ENCODE measurements around the gene PLCB4.

The PLCB4 gene

DNA sequence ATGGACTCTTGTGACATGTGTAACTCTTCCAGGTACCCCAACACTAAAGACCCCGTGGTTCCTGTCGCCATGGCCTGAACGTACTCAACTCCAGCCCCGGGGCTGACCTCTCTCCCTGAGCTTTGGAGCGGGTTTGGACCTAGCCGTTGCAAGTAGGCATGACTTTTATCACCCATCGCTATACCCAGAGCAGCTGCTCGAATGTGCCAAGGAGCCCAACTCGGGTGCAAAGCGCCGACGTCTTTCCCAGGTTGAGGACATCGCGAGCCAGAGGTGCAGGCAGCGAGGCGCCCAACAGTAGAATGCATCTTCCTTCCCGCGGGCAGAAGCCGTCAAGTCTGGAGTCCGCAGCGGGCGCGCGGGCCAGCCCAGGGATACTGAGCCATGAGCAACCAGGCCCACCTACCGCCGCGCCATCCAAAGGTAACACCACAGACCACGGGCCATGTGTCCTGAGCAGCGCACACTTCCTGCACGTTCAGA, 439.9 kb downstream of the PLCB4 start:
- Mint-ChIP-seq H3K27ac (no peak overlapping the region), H3K4me1 (no peaks in the 10 kb centered on the region), H3K36me3 (ENCODE audit: low read depth) (no peaks in the 10 kb centered on the region), H3K27me3 (peaks cover 49% of the 10 kb centered on the region), H3K9me3 (no peaks in the 10 kb centered on the region), H3K4me3 (no peak overlapping the region)
- DNase-seq (no peak), ATAC-seq (no peak)

DNA sequence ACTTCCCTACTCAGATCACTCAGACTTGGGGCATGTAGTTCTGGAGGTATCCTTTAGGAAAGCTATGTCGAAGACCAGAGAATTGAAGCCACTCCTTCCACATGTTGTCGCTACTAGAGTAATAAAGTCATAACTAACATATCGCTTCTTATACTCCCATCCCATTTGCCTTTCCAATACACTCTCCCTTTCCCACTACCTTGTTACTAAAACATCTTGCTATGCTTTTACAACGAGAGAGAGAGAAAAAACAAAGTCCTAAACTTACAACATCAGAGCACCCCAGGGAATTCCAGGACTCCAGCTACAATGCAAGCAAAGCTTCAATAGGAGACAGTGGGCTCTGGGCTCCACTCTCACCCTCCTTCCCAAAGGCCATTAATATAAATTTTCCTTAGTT, 440.4 kb downstream of the PLCB4 start:
- ATAC-seq = no peak
- H3K36me3 Mint-ChIP-seq (ENCODE audit: low read depth) = no peaks in the 10 kb centered on the region

DNA sequence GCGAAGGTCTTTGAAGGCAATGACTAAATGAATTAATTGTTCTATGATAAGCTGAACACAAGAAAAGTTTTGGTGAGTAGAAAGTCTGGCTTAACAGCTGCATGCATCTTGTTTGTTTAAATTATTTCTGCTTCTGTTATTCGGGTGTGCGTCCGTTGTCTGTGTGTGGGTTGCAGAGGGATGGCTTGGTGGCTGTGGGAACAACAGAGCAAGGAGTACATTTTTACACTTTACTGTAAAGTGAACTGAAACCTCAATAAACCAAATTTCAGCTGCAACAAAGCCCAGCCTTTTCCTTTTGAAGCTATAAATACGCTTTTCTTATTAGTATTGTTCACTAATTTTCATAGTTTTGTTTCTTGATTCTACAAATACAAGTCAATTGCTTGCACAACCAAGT, 442.0 kb downstream of the PLCB4 start:
- Mint-ChIP-seq H3K9me3 (no peaks in the 10 kb centered on the region), H3K4me1 (no peaks in the 10 kb centered on the region), H3K4me3 (no peak overlapping the region), H3K36me3 (ENCODE audit: low read depth) (no peaks in the 10 kb centered on the region), H3K27ac (no peak overlapping the region), H3K27me3 (peaks cover 62% of the 10 kb centered on the region)
- DNase-seq (no peak), ATAC-seq (no peak)

More for the DNA sequence above, 440.4 kb downstream of the PLCB4 start:
- H3K9me3 Mint-ChIP-seq = no peaks in the 10 kb centered on the region
- H3K4me3 Mint-ChIP-seq = no peak overlapping the region
- no peak for DNase-seq
- H3K27ac Mint-ChIP-seq = no peak overlapping the region
- peaks cover 53% of the 10 kb centered on the region for H3K27me3 Mint-ChIP-seq
- H3K4me1 Mint-ChIP-seq = no peaks in the 10 kb centered on the region

DNA sequence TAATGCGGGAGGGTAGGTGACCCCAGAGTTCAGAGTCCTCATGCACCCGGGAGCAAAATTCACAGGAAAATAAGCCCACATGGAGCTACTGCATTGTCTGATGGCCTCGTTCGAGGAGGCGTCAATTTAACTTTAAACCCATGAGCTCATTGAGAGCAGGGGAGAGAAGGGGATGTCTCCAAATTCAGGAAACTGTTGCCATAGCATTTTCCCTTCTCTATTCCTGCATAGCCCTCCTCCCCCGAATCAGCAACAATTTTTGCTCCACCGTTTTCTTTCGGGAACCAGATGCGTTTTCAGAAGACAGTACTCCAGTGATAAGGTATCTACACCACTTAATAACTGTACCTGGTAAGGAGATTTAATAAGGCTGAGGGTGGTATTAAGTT, 445.2 kb downstream of the PLCB4 start:
- Mint-ChIP-seq H3K36me3 (ENCODE audit: low read depth) (no peaks in the 10 kb centered on the region), H3K4me1 (peaks cover 3% of the 10 kb centered on the region), H3K27me3 (peaks cover 71% of the 10 kb centered on the region), H3K9me3 (no peaks in the 10 kb centered on the region), H3K4me3 (no peak overlapping the region), H3K27ac (no peak overlapping the region)
- DNase-seq (no peak), ATAC-seq (no peak)

DNA sequence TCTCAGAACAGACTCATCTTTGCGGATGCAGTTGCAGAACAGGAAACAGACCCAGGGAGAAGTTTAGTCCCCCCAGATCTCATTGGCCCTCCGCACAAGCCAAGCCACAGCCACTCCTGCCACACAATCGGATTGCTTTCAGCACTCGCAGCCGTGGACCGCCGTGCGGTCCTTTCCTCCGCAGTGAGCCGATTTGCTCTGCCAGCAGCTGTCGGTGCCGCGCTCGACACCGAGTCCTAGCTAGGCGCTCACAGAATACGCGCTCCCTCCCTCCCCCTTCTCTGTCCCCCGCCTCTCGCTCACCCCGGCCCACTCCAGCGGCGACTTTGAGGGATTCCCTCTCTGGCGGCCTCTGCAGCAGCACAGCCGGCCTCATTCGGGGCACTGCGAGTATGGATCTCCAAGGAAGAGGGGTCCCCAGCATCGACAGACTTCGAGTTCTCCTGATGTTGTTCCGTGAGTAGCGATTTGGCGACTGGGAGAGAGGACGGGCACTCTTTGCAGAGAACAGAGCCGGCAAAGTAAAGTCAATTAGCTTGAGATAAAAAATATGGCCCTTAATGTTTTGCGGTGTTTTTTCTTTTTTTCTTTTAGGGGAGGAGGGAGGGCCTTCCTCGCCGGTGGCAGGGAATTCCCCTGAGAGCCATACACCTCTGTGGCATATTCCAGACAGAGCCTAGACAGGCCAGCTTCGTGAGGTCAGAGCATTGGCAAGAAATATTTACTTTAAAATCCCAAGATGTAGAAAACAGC, 445.8 kb downstream of the PLCB4 start, which contains the start of gene LAMP5:
LAMP5 (plus strand) TSS at position 130 of the 753 bp plus-strand sequence; CDS start at position 393, 263 bp downstream.
- no peak within 1 kb of the TSS for H3K27ac Mint-ChIP-seq
- peaks cover 67% of the 10 kb centered on the region for H3K27me3 Mint-ChIP-seq
- no peaks in the 10 kb centered on the region for H3K36me3 Mint-ChIP-seq (ENCODE audit: low read depth)
- H3K4me3 Mint-ChIP-seq = no peak within 1 kb of the TSS
- peaks cover 3% of the 10 kb centered on the region for H3K4me1 Mint-ChIP-seq
- no peak for DNase-seq
- no peak for ATAC-seq
- no peaks in the 10 kb centered on the region for H3K9me3 Mint-ChIP-seq

DNA sequence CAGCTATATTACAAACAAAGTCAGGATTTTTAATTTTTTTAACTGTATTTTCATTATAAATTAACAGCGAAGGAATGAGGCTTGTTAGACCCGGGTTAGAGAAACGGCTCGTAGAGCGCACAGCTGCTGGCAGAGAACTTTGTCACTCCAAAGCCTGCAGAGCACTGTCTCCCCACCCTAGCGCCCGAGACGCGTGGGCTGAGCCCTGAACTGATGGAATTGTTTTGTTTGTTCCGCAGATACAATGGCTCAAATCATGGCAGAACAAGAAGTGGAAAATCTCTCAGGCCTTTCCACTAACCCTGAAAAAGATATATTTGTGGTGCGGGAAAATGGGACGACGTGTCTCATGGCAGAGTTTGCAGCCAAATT, 446.3 kb downstream of the PLCB4 start:
- Mint-ChIP-seq H3K4me3 (no peak overlapping the region), H3K36me3 (ENCODE audit: low read depth) (no peaks in the 10 kb centered on the region), H3K4me1 (peaks cover 3% of the 10 kb centered on the region), H3K27me3 (peaks cover 66% of the 10 kb centered on the region), H3K27ac (no peak overlapping the region), H3K9me3 (no peaks in the 10 kb centered on the region)
- DNase-seq (no peak), ATAC-seq (no peak)

DNA sequence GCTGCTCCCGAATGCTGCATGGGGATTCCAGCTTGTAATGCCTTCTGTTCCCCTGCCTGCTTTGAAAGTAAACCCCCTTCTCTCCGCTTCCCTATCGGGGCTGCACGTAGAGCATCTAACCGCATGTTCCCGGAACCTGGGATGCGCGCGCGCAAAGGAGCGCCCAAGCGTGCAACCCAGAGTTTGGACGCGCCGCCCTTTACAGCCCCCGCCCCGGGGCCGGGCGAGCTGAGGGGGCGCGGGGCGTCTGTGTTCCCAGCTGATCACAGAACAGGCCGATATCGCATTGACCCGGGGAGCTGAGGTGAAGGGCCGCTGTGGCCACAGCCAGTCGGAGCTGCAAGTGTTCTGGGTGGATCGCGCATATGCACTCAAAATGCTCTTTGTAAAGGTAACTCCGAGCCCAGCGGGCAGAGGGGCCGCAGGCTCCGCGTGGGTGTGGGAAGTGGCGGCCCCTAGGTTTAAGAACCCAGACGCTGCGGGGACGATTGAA, 446.9 kb downstream of the PLCB4 start:
- Mint-ChIP-seq H3K9me3 (no peaks in the 10 kb centered on the region), H3K27ac (no peak overlapping the region), H3K4me3 (peak overlapping the region; percentile 21), H3K27me3 (peaks cover 65% of the 10 kb centered on the region), H3K4me1 (peaks cover 3% of the 10 kb centered on the region), H3K36me3 (ENCODE audit: low read depth) (no peaks in the 10 kb centered on the region)
- ATAC-seq (no peak), DNase-seq (no peak)

DNA sequence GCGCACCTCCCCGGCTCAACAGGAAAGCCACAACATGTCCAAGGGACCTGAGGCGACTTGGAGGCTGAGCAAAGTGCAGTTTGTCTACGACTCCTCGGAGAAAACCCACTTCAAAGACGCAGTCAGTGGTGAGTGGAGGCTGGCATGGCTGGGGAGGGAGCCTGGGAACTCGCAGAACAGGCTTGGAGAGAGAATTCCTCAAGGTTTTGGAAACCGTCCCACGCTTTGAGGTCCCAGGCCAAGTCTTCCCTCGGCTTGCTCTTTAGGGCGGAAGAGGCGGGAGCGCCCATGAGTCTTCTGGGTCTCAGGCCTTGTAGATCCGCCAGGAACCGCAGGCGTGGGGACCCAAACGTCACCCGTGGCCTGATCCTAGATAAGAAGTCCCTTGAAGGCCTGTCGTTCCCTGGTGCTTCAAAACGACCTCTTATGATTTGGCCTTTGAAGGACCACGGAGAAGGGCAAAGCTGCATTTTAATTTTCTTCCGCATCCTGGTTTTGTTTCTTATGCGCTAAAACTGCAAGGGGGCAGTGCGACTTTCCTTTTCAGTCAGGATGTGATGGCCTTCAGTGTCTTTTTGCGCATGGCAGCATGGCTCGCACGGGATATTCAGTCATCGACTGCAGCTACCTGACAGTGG, 447.5 kb downstream of the PLCB4 start:
- no peak for ATAC-seq
- H3K36me3 Mint-ChIP-seq (ENCODE audit: low read depth) = no peaks in the 10 kb centered on the region
- no peaks in the 10 kb centered on the region for H3K9me3 Mint-ChIP-seq
- peaks cover 3% of the 10 kb centered on the region for H3K4me1 Mint-ChIP-seq
- H3K4me3 Mint-ChIP-seq = peak overlapping the region; percentile 21
- H3K27ac Mint-ChIP-seq = no peak overlapping the region
- peaks cover 63% of the 10 kb centered on the region for H3K27me3 Mint-ChIP-seq
- no peak for DNase-seq

DNA sequence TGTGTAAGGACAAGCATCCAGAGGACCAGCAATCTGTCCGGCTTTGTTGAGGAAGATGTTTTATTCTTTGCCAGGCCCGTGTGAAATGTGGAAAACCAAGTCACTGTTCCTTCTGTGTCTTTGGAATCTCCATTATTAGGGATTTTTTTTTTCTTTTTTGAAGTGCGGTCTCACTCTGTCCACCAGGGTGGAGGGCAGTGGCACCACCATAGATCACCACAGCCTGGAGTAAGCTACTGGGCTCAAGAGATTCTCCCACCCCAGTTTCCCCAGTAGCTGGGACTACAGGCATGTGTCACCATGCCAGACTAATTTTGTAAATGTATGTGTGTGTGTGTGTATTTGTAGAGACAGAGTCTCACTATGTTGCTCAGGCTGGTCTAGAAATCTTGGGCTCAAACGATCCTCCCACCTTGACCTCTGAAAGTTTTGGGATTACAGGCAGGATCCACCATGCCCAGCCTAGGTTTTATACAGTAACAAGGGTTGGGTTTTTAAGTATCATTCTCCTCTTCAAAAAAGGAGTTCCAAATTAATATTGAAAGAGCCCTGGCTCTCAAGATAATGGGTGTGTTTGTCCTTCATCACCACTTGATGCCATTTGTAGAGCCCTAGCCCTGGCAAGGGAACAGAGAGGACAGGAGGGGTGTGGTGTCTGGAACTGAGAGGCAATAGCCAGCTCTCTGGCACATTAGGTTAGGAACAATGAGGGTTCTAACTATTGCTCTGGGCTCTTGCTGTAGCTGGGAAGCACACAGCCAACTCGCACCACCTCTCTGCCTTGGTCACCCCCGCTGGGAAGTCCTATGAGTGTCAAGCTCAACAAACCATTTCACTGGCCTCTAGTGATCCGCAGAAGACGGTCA, 448.6 kb downstream of the PLCB4 start:
- Mint-ChIP-seq H3K4me3 (no peak overlapping the region), H3K4me1 (peaks cover 3% of the 10 kb centered on the region), H3K27me3 (peaks cover 55% of the 10 kb centered on the region), H3K9me3 (no peaks in the 10 kb centered on the region), H3K27ac (no peak overlapping the region), H3K36me3 (ENCODE audit: low read depth) (no peaks in the 10 kb centered on the region)
- DNase-seq (no peak), ATAC-seq (no peak)

DNA sequence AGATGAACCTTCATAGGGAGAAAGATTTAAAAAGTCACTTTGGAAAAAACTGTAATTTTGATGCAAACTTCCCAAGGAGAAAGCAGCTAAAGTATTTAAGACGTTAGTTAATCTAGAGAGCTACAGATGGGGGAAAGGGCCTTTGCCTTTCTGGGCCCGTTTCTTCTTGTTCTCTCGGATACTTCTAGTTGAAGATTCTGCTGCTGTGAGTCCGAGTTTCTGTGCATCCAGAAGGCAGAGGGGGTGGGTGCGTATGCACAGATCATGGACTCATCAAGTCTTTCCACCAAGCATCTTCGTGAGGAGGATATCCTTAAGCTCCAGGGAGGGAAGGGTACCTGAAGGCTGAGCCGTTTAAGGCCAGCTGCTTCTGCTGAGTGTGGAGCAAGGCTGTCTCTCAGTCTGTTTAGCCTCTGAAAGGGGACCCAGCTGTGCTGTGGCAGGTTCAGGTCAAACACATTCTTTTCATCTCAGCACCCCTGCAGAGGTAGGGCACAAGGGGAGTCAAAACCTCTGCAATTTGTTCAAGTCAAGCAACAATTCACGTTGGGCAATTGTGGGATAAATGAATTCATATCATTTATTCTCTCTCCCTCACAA, 449.8 kb downstream of the PLCB4 start:
- DNase-seq = no peak

DNA sequence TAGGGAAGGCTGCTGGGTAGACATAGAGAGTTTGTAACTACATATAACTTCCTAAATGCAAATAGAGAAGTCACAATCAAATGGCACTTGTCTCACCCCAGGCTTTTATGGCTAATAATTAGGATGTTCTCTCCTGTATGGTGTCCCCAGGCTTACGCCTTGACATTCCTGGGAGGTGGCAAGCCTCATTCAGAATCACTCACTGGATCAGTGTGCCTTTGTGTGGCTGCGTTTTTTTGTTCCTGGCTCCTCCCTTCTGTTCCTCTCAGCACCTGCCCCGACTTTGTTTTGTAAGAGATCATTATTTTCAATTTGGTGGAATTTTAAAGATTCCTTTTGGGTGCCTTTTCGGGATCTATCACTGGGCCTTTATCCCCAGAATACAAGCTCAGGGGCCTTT, 451.2 kb downstream of the PLCB4 start:
- Mint-ChIP-seq H3K27me3 (peaks cover 36% of the 10 kb centered on the region), H3K4me3 (no peak overlapping the region), H3K27ac (no peak overlapping the region), H3K36me3 (ENCODE audit: low read depth) (no peaks in the 10 kb centered on the region), H3K9me3 (no peaks in the 10 kb centered on the region), H3K4me1 (peaks cover 3% of the 10 kb centered on the region)
- no peak for DNase-seq
- ATAC-seq = no peak

More for the DNA sequence above, 449.8 kb downstream of the PLCB4 start:
- H3K36me3 Mint-ChIP-seq (ENCODE audit: low read depth) = no peaks in the 10 kb centered on the region
- no peaks in the 10 kb centered on the region for H3K9me3 Mint-ChIP-seq
- peaks cover 3% of the 10 kb centered on the region for H3K4me1 Mint-ChIP-seq
- no peak for ATAC-seq
- no peak overlapping the region for H3K4me3 Mint-ChIP-seq
- H3K27ac Mint-ChIP-seq = no peak overlapping the region
- H3K27me3 Mint-ChIP-seq = peaks cover 49% of the 10 kb centered on the region

DNA sequence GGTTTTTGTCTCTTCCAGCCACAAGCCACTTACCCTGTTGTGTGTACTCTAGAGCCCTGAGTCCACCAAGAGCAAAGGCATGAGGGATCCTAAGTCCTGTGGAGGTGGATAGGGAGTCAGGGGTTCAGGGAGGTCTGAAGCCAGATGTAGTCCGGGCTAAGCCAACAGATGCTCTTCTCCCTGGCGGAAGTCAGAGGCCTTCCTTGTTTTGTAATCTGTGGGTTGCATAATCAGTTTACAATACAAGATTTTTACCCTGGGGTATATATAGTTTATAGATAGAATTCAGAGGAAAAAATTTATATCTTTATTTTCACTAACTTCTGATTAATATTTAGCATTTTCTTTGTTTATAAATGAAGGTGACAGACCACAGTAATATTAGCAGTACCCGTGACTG, 454.7 kb downstream of the PLCB4 start:
- no peaks in the 10 kb centered on the region for H3K36me3 Mint-ChIP-seq (ENCODE audit: low read depth)
- no peaks in the 10 kb centered on the region for H3K9me3 Mint-ChIP-seq
- H3K4me1 Mint-ChIP-seq = no peaks in the 10 kb centered on the region
- no peak overlapping the region for H3K4me3 Mint-ChIP-seq
- no peak for ATAC-seq
- peaks cover 5% of the 10 kb centered on the region for H3K27me3 Mint-ChIP-seq
- no peak for DNase-seq
- no peak overlapping the region for H3K27ac Mint-ChIP-seq

Measured in activated naive CD8-positive, alpha-beta T cell treated with anti-CD3 and anti-CD28 coated beads, Interleukin-2, amount 50 U/mL, for 24 hours (primary cell).